NCI-H1092 (cell line): ENCODE data around the gene ANO4.

Source experiments
- DNase-seq: peaks from one replicate; lab custom pipeline; 2025; lab: John Stamatoyannopoulos, UW

ANO4 gene

GRCh38 chr12:100808777-100809176 is 14.2 kb downstream of the ANO4 start:
- DNase-seq: no peak

- DNase-seq: no peak
Measured at GRCh38 chr12:100820314-100820713, 25.7 kb downstream of the ANO4 start.

GRCh38 chr12:100823963-100824362 is 29.4 kb downstream of the ANO4 start:
- DNase-seq: no peak

- DNase-seq: no peak
Measured at GRCh38 chr12:100824476-100824875, 29.9 kb downstream of the ANO4 start.

- DNase-seq: no peak
Measured at GRCh38 chr12:100826323-100826722, 31.7 kb downstream of the ANO4 start.

- DNase-seq: peak; percentile 7
Measured at GRCh38 chr12:100827901-100828520, 33.4 kb downstream of the ANO4 start.

GRCh38 chr12:100830003-100830795 is 35.6 kb downstream of the ANO4 start:
- DNase-seq: no peak

GRCh38 chr12:100833282-100833681 is 38.7 kb downstream of the ANO4 start:
- no peak for DNase-seq

GRCh38 chr12:100840748-100841147 is 46.2 kb downstream of the ANO4 start:
- DNase-seq: no peak

GRCh38 chr12:100842156-100842555 is 47.6 kb downstream of the ANO4 start:
- DNase-seq: no peak

- no peak for DNase-seq
Measured at GRCh38 chr12:100843061-100843460, 48.5 kb downstream of the ANO4 start.

- no peak for DNase-seq
Measured at GRCh38 chr12:100845095-100845494, 50.5 kb downstream of the ANO4 start.

- DNase-seq: no peak
Measured at GRCh38 chr12:100851637-100852036, 57.1 kb downstream of the ANO4 start.

- DNase-seq: no peak
Measured at GRCh38 chr12:100857418-100857817, 62.8 kb downstream of the ANO4 start.

- no peak for DNase-seq
Measured at GRCh38 chr12:100857971-100858370, 63.4 kb downstream of the ANO4 start.

- DNase-seq: no peak
Measured at GRCh38 chr12:100858656-100859055, 64.1 kb downstream of the ANO4 start.

GRCh38 chr12:100859063-100859627 is 64.6 kb downstream of the ANO4 start:
- DNase-seq: no peak

- no peak for DNase-seq
Measured at GRCh38 chr12:100860611-100861010, 66.0 kb downstream of the ANO4 start.

GRCh38 chr12:100862676-100863075 is 68.1 kb downstream of the ANO4 start:
- no peak for DNase-seq

- DNase-seq: no peak
Measured at GRCh38 chr12:100864366-100864765, 69.8 kb downstream of the ANO4 start.

- DNase-seq: no peak
Measured at GRCh38 chr12:100867639-100868393, 73.2 kb downstream of the ANO4 start.

GRCh38 chr12:100868487-100868886 is 73.9 kb downstream of the ANO4 start:
- DNase-seq: no peak
